Measurements from ENCODE around the gene CEP164. TPM values are rescaled to one million over a fixed set of nuclear protein-coding genes. Genes with fewer than 3 reads are reported as not detected.

Gene CEP164
- total and polyA plus RNA-seq, 2 experiments from 2014 or later, result 13.9 to 23.8 TPM

DNA sequence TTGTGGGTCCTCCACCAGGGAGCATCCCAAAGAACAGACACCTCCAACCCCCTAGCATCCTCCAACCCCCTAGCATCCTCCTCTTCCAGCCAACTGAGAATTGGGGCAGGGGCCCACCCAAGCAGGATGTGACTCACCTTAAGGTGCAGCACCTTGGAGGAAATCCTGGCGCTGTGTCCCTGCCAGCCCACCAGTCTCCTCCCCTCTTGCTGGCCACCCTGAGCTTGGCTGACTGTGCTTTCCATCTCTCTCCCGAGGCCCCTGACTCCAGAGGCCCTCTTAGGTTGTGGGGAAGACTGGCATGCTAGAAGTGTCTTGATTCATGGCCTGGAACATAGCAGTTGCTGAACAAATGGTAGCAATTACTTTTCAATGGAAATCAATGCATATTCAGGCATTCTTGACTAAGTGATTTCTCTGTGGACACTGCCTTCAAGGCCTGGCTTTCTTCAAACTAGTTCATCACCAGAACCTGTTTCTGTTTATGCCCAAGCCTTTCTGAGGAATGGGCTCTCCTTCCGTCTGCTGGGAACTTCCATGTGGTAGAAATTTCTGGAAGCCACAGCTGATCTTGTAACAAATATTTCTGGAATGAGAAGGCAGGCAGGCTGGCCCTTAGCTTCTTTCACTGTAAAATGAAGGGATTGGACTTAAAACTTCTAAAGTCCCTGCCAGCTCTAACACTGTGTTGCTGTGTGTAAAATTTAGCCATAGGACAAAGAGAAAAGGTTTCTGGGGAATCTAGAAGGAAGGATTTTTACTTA is 60.5 kb downstream of the CEP164 start (continued):
- TF ChIP-seq, protein P1, sequence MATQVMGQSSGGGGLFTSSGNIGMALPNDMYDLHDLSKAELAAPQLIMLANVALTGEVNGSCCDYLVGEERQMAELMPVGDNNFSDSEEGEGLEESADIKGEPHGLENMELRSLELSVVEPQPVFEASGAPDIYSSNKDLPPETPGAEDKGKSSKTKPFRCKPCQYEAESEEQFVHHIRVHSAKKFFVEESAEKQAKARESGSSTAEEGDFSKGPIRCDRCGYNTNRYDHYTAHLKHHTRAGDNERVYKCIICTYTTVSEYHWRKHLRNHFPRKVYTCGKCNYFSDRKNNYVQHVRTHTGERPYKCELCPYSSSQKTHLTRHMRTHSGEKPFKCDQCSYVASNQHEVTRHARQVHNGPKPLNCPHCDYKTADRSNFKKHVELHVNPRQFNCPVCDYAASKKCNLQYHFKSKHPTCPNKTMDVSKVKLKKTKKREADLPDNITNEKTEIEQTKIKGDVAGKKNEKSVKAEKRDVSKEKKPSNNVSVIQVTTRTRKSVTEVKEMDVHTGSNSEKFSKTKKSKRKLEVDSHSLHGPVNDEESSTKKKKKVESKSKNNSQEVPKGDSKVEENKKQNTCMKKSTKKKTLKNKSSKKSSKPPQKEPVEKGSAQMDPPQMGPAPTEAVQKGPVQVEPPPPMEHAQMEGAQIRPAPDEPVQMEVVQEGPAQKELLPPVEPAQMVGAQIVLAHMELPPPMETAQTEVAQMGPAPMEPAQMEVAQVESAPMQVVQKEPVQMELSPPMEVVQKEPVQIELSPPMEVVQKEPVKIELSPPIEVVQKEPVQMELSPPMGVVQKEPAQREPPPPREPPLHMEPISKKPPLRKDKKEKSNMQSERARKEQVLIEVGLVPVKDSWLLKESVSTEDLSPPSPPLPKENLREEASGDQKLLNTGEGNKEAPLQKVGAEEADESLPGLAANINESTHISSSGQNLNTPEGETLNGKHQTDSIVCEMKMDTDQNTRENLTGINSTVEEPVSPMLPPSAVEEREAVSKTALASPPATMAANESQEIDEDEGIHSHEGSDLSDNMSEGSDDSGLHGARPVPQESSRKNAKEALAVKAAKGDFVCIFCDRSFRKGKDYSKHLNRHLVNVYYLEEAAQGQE (IDR thresholded peaks at IDR 0.05; ENCODE audit: unreplicated experiment), result no peak
- no peak for TF ChIP-seq ZNF114 (CRISPR knock-in tag; IDR thresholded peaks at IDR 0.05)
- TF ChIP-seq, protein P2, sequence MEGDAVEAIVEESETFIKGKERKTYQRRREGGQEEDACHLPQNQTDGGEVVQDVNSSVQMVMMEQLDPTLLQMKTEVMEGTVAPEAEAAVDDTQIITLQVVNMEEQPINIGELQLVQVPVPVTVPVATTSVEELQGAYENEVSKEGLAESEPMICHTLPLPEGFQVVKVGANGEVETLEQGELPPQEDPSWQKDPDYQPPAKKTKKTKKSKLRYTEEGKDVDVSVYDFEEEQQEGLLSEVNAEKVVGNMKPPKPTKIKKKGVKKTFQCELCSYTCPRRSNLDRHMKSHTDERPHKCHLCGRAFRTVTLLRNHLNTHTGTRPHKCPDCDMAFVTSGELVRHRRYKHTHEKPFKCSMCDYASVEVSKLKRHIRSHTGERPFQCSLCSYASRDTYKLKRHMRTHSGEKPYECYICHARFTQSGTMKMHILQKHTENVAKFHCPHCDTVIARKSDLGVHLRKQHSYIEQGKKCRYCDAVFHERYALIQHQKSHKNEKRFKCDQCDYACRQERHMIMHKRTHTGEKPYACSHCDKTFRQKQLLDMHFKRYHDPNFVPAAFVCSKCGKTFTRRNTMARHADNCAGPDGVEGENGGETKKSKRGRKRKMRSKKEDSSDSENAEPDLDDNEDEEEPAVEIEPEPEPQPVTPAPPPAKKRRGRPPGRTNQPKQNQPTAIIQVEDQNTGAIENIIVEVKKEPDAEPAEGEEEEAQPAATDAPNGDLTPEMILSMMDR (conservative IDR thresholded peaks at IDR 0.05; ENCODE audit: low read depth in 2 of 2), result no peak

DNA sequence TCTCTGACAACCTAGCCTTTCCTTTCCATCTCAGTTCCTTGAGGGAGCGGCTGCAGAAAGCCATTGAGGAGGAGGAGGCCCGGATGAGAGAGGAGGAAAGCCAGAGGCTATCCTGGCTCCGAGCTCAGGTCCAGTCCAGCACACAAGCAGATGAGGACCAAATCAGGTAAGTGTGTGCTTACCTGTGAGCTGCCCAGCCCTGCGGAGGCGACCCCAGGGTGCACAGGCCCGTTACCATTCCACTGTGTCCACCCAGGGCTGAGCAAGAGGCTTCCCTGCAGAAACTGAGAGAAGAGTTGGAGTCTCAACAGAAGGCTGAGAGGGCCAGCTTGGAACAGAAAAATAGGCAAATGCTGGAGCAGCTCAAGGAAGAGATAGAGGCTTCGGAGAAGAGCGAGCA is 63.1 kb downstream of the CEP164 start:
- H3K4me3 ChIP-seq, result no peak overlapping the region
- no peaks in the 10 kb centered on the region for H3K79me2 ChIP-seq (replicated peaks; ENCODE audit: insufficient read depth)
- no peaks in the 10 kb centered on the region for H4K20me1 ChIP-seq (replicated peaks; ENCODE audit: insufficient read depth)
- no peaks in the 10 kb centered on the region for H3K36me3 ChIP-seq (ENCODE audit: insufficient read depth)
- H3K27me3 Mint-ChIP-seq (ENCODE audit: insufficient read depth, low read depth, poor library complexity), result peaks cover 2% of the 10 kb centered on the region
- H3K4me1 Mint-ChIP-seq, result no peaks in the 10 kb centered on the region
- H3K4me1 ChIP-seq (ENCODE audit: insufficient read depth), result no peaks in the 10 kb centered on the region
- ATAC-seq, result no peak
- H3K9me3 Mint-ChIP-seq, result no peaks in the 10 kb centered on the region
- no peak overlapping the region for H3K27ac ChIP-seq (ENCODE audit: low read depth)
- H2AFZ ChIP-seq, result no peak overlapping the region
- no peak overlapping the region for H3K4me2 ChIP-seq
- H3F3A ChIP-seq (replicated peaks; ENCODE audit: low read depth), result no peaks in the 10 kb centered on the region
- peaks cover 26% of the 10 kb centered on the region for H3K36me3 Mint-ChIP-seq (ENCODE audit: low read depth)
- H3K27ac Mint-ChIP-seq, result no peak overlapping the region
- no peaks in the 10 kb centered on the region for H3K27me3 ChIP-seq (ENCODE audit: insufficient read depth)
- no peaks in the 10 kb centered on the region for H3K9me2 ChIP-seq (ENCODE audit: insufficient read depth)
- H3K4me3 Mint-ChIP-seq, result no peak overlapping the region
- no peak for DNase-seq (ENCODE audit: low spot score)
- TF ChIP-seq, protein P1 (IDR thresholded peaks at IDR 0.05; ENCODE audit: unreplicated experiment), result no peak
- TF ChIP-seq ZNF331 (CRISPR knock-in tag; IDR thresholded peaks at IDR 0.05; ENCODE audit: low read depth) (no peak), CREB1 (CRISPR knock-in tag; IDR thresholded peaks at IDR 0.05; ENCODE audit: low read depth) (no peak), NANOG (IDR thresholded peaks at IDR 0.05; ENCODE audit: borderline replicate concordance) (no peak), POLR2AphosphoS5 (IDR thresholded peaks at IDR 0.05; ENCODE audit: low read depth) (no peak)
- TF ChIP-seq, protein P2 (conservative IDR thresholded peaks at IDR 0.05; ENCODE audit: low read depth in 2 of 2), result no peak
- TF ChIP-seq, protein P3, sequence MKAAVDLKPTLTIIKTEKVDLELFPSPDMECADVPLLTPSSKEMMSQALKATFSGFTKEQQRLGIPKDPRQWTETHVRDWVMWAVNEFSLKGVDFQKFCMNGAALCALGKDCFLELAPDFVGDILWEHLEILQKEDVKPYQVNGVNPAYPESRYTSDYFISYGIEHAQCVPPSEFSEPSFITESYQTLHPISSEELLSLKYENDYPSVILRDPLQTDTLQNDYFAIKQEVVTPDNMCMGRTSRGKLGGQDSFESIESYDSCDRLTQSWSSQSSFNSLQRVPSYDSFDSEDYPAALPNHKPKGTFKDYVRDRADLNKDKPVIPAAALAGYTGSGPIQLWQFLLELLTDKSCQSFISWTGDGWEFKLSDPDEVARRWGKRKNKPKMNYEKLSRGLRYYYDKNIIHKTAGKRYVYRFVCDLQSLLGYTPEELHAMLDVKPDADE (IDR thresholded peaks at IDR 0.05), result no peak
